GM21390 (cell line): ENCODE measurements around the gene VSX2.

ENCODE experiments used
- ATAC-seq: cut with Tn5 transposase; IDR thresholded peaks from one replicate; pipeline ENCODE4 v1.9.1; 2021; ENCODE audit not compliant: unreplicated experiment

Gene VSX2

GRCh38 chr14:74221741-74222140 is 17.5 kb upstream of the VSX2 start:
- no peak for ATAC-seq

GRCh38 chr14:74223016-74223415 is 16.2 kb upstream of the VSX2 start:
- ATAC-seq, result no peak

GRCh38 chr14:74231784-74232183 is 7.5 kb upstream of the VSX2 start:
- ATAC-seq, result no peak

GRCh38 chr14:74235017-74235416 is 4.2 kb upstream of the VSX2 start:
- no peak for ATAC-seq

GRCh38 chr14:74237441-74237840 is 1.8 kb upstream of the VSX2 start:
- ATAC-seq, result no peak

GRCh38 chr14:74239848-74240793 is 872 bp downstream of the VSX2 start:
- ATAC-seq, result no peak

- no peak for ATAC-seq
Observed at GRCh38 chr14:74240794-74241651, 1.8 kb downstream of the VSX2 start.

- ATAC-seq, result no peak
Observed at GRCh38 chr14:74241652-74242017, 2.4 kb downstream of the VSX2 start.

- ATAC-seq, result no peak
Observed at GRCh38 chr14:74242021-74242779, 3.0 kb downstream of the VSX2 start.

GRCh38 chr14:74242780-74243042 is 3.5 kb downstream of the VSX2 start:
- ATAC-seq, result no peak

- no peak for ATAC-seq
Observed at GRCh38 chr14:74243051-74243450, 3.8 kb downstream of the VSX2 start.

GRCh38 chr14:74244115-74244514 is 4.9 kb downstream of the VSX2 start:
- ATAC-seq, result no peak

GRCh38 chr14:74245292-74245691 is 6.0 kb downstream of the VSX2 start:
- ATAC-seq, result no peak

- ATAC-seq, result no peak
Observed at GRCh38 chr14:74246542-74246941, 7.3 kb downstream of the VSX2 start.

- ATAC-seq, result no peak
Observed at GRCh38 chr14:74248017-74248416, 8.8 kb downstream of the VSX2 start.

GRCh38 chr14:74249433-74250375 is 10.5 kb downstream of the VSX2 start:
- ATAC-seq, result no peak

- ATAC-seq, result no peak
Observed at GRCh38 chr14:74255281-74255680, 16.0 kb downstream of the VSX2 start.

GRCh38 chr14:74257078-74257940 is 18.1 kb downstream of the VSX2 start:
- ATAC-seq, result peak; percentile 60

- no peak for ATAC-seq
Observed at GRCh38 chr14:74257941-74258763, 18.9 kb downstream of the VSX2 start.
